Loucy (cell line): ENCODE data around the gene SLC25A13.

ENCODE experiments used
- H2AFZ ChIP-seq: fragments of 200-600 bp; sonication (generic); 2 replicates; pipeline ENCODE4 v1.6.0; 2016; ENCODE audit warnings: antibody characterized with exemption, mild to moderate bottlenecking, low read length, moderate library complexity
- H3F3A ChIP-seq: fragments of 200-600 bp; 2 replicates; pipeline ENCODE4 v1.6.0; 2016; ENCODE audit warnings: antibody characterized with exemption, low read depth, mild to moderate bottlenecking
- H3K27me3 ChIP-seq: fragments of 200-600 bp; sonication (generic); 2 replicates; pipeline ENCODE4 v1.6.1; 2014; ENCODE audit warnings: low read length, mild to moderate bottlenecking; ENCODE audit not compliant: insufficient read depth, poor library complexity, severe bottlenecking
- H3K36me3 ChIP-seq: fragments of 200-600 bp; sonication (generic); 2 replicates; pipeline ENCODE4 v1.6.1; 2016; ENCODE audit warnings: low read length; ENCODE audit not compliant: insufficient read depth
- H3K4me1 ChIP-seq: fragments of 200-600 bp; sonication (generic); 2 replicates; pipeline ENCODE4 v1.5.1; 2014; ENCODE audit warnings: low read length, mild to moderate bottlenecking; ENCODE audit not compliant: insufficient read depth, poor library complexity, severe bottlenecking
- H3K4me2 ChIP-seq: fragments of 200-600 bp; sonication (generic); 2 replicates; pipeline ENCODE4 v1.6.0; 2014; ENCODE audit warnings: antibody characterized with exemption, low read length, low read depth, mild to moderate bottlenecking; ENCODE audit not compliant: poor library complexity, severe bottlenecking
- H3K4me3 ChIP-seq: fragments of 200-600 bp; sonication (generic); 2 replicates; pipeline ENCODE4 v1.5.1; 2014; ENCODE audit warnings: low read length, mild to moderate bottlenecking, mixed read lengths; ENCODE audit not compliant: poor library complexity, severe bottlenecking
- H3K79me2 ChIP-seq: fragments of 200-600 bp; sonication (generic); 2 replicates; pipeline ENCODE4 v1.6.1; 2014; ENCODE audit warnings: low read length; ENCODE audit not compliant: insufficient read depth
- H3K9ac ChIP-seq: fragments of 200-600 bp; sonication (generic); 2 replicates; pipeline ENCODE4 v1.6.0; 2014; ENCODE audit warnings: mild to moderate bottlenecking, low read depth, low read length, moderate library complexity; ENCODE audit not compliant: poor library complexity, severe bottlenecking
- H3K9me2 ChIP-seq: fragments of 200-600 bp; sonication (generic); replicated peaks from 2 replicates; pipeline ENCODE4 v1.6.1; 2016; ENCODE audit warnings: low read depth, low read length, mixed read lengths
- H3K9me3 ChIP-seq: fragments of 200-600 bp; sonication (generic); 2 replicates; pipeline ENCODE4 v1.6.1; 2014; ENCODE audit warnings: mild to moderate bottlenecking, antibody characterized with exemption, low read length, low read depth; ENCODE audit not compliant: insufficient read depth
- H4K20me1 ChIP-seq: fragments of 200-600 bp; sonication (generic); 2 replicates; pipeline ENCODE4 v1.6.0; 2014; ENCODE audit warnings: antibody characterized with exemption, low read length, mild to moderate bottlenecking; ENCODE audit not compliant: insufficient read depth, poor library complexity, severe bottlenecking
- CTCF ChIP-seq: fragments of 200-600 bp; sonication (generic); conservative IDR thresholded peaks from 2 replicates; pipeline ENCODE4 v1.5.1; 2014; ENCODE audit warnings: mild to moderate bottlenecking, antibody characterized with exemption, low read length
- EZH2phosphoT487 ChIP-seq: fragments of 200-600 bp; IDR thresholded peaks from 2 replicates; pipeline ENCODE4 v1.6.1; 2018; ENCODE audit warnings: antibody characterized with exemption, mild to moderate bottlenecking, moderate library complexity, borderline replicate concordance

The SLC25A13 gene

GRCh38 chr7:96332325-96332724, 10.4 kb upstream of the SLC25A13 start:
- no peaks in the 10 kb centered on the region for H3F3A ChIP-seq
- H3K4me1 ChIP-seq = no peaks in the 10 kb centered on the region
- H3K79me2 ChIP-seq = no peaks in the 10 kb centered on the region
- no peaks in the 10 kb centered on the region for H3K27me3 ChIP-seq
- no peak overlapping the region for H3K4me2 ChIP-seq
- no peaks in the 10 kb centered on the region for H4K20me1 ChIP-seq
- H2AFZ ChIP-seq = no peak overlapping the region
- TF ChIP-seq EZH2phosphoT487 = no peak
- no peak for TF ChIP-seq CTCF
- H3K36me3 ChIP-seq = no peaks in the 10 kb centered on the region
- no peak overlapping the region for H3K9ac ChIP-seq
- H3K9me3 ChIP-seq = no peaks in the 10 kb centered on the region
- no peaks in the 10 kb centered on the region for H3K9me2 ChIP-seq
- H3K4me3 ChIP-seq = no peak overlapping the region

GRCh38 chr7:96331775-96332174, 9.9 kb upstream of the SLC25A13 start:
- Histone ChIP-seq H3K9me2 (no peaks in the 10 kb centered on the region), H2AFZ (no peak overlapping the region; the same call in 1 of the 2 replicates), H3K27me3 (no peaks in the 10 kb centered on the region), H3K4me2 (no peak overlapping the region), H3K4me1 (no peaks in the 10 kb centered on the region), H4K20me1 (no peaks in the 10 kb centered on the region), H3K9me3 (no peaks in the 10 kb centered on the region), H3K36me3 (no peaks in the 10 kb centered on the region), H3K4me3 (no peak overlapping the region), H3F3A (no peaks in the 10 kb centered on the region), H3K9ac (no peak overlapping the region), H3K79me2 (no peaks in the 10 kb centered on the region)
- no peak for TF ChIP-seq EZH2phosphoT487
- no peak for TF ChIP-seq CTCF

- H3K9me3 ChIP-seq = no peaks in the 10 kb centered on the region
- TF ChIP-seq EZH2phosphoT487 (no peak), CTCF (no peak)
- H3F3A ChIP-seq = no peaks in the 10 kb centered on the region
- no peaks in the 10 kb centered on the region for H3K36me3 ChIP-seq
- H3K9ac ChIP-seq = no peak overlapping the region
- H3K4me2 ChIP-seq = no peak overlapping the region
- H3K4me1 ChIP-seq = no peaks in the 10 kb centered on the region
- no peak overlapping the region for H2AFZ ChIP-seq
- H3K4me3 ChIP-seq = no peak overlapping the region
- no peaks in the 10 kb centered on the region for H3K9me2 ChIP-seq
- no peaks in the 10 kb centered on the region for H3K27me3 ChIP-seq
- no peaks in the 10 kb centered on the region for H4K20me1 ChIP-seq
- no peaks in the 10 kb centered on the region for H3K79me2 ChIP-seq
These were observed 9.3 kb upstream of the SLC25A13 start for GRCh38 chr7:96331233-96331632.
